Chondrocyte (in vitro differentiated cells): ENCODE data around the gene ITPK1. TPM values are rescaled to one million over a fixed set of nuclear protein-coding genes. Genes with fewer than 3 reads are reported as not detected.

ENCODE experiments used
- DNase-seq: peaks from one replicate; pipeline ENCODE4 v3.0.0; 2021; ENCODE audit warnings: mixed read lengths, low spot score
- H3K27ac Mint-ChIP-seq: one replicate; pipeline ENCODE4 v1.8.0; 2021; ENCODE audit warnings: mild to moderate bottlenecking, moderate library complexity, mixed read lengths; ENCODE audit not compliant: unreplicated experiment
- H3K27me3 Mint-ChIP-seq: 2 replicates; pipeline ENCODE4 v1.8.0; 2021; ENCODE audit warnings: low read depth, mixed read lengths
- H3K36me3 Mint-ChIP-seq: 2 replicates; pipeline ENCODE4 v1.8.0; 2021; ENCODE audit warnings: low read depth, mixed read lengths
- H3K4me1 Mint-ChIP-seq: 2 replicates; pipeline ENCODE4 v1.8.0; 2021; ENCODE audit warnings: low read depth, mild to moderate bottlenecking, mixed read lengths
- H3K4me3 Mint-ChIP-seq: one replicate; pipeline ENCODE4 v1.8.0; 2021; ENCODE audit warnings: mild to moderate bottlenecking, moderate library complexity, mixed read lengths; ENCODE audit not compliant: unreplicated experiment
- H3K9me3 Mint-ChIP-seq: 2 replicates; pipeline ENCODE4 v1.8.0; 2021; ENCODE audit warnings: low read depth, mixed read lengths
- total RNA-seq: library from RNA; stranded (reverse); gene quantifications from 3 replicates; pipeline ENCODE4 v1.2.1, GENCODE V29; 2021
- TF ChIP-seq, protein P1 (sequence below): fragments of 200-600 bp; sonication (generic); IDR thresholded peaks from 2 replicates; pipeline ENCODE4 v1.5.0; 2021; ENCODE audit warnings: antibody characterized with exemption, mild to moderate bottlenecking, moderate library complexity

The ITPK1 gene
- total RNA-seq, 1 donor from 2014 or later = 27.7 TPM

- no peak overlapping the region for H3K27ac Mint-ChIP-seq
- TF ChIP-seq, protein P1, sequence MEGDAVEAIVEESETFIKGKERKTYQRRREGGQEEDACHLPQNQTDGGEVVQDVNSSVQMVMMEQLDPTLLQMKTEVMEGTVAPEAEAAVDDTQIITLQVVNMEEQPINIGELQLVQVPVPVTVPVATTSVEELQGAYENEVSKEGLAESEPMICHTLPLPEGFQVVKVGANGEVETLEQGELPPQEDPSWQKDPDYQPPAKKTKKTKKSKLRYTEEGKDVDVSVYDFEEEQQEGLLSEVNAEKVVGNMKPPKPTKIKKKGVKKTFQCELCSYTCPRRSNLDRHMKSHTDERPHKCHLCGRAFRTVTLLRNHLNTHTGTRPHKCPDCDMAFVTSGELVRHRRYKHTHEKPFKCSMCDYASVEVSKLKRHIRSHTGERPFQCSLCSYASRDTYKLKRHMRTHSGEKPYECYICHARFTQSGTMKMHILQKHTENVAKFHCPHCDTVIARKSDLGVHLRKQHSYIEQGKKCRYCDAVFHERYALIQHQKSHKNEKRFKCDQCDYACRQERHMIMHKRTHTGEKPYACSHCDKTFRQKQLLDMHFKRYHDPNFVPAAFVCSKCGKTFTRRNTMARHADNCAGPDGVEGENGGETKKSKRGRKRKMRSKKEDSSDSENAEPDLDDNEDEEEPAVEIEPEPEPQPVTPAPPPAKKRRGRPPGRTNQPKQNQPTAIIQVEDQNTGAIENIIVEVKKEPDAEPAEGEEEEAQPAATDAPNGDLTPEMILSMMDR = no peak
These were observed 19.8 kb downstream of the ITPK1 start for GRCh38 chr14:93095742-93096510.

GRCh38 chr14:93094121-93094918 lies 21.4 kb downstream of the ITPK1 start:
- Mint-ChIP-seq H3K36me3 (no peaks in the 10 kb centered on the region), H3K9me3 (no peaks in the 10 kb centered on the region), H3K27ac (no peak overlapping the region), H3K4me1 (peaks cover 16% of the 10 kb centered on the region), H3K27me3 (no peaks in the 10 kb centered on the region), H3K4me3 (no peak overlapping the region)
- no peak for DNase-seq
- TF ChIP-seq, protein P1 = no peak

More at GRCh38 chr14:93095742-93096510, 19.8 kb downstream of the ITPK1 start:
- no peaks in the 10 kb centered on the region for H3K36me3 Mint-ChIP-seq
- H3K9me3 Mint-ChIP-seq = no peaks in the 10 kb centered on the region
- no peak overlapping the region for H3K4me3 Mint-ChIP-seq
- H3K27me3 Mint-ChIP-seq = no peaks in the 10 kb centered on the region
- no peak for DNase-seq
- H3K4me1 Mint-ChIP-seq = peaks cover 6% of the 10 kb centered on the region

GRCh38 chr14:93092606-93093556 lies 22.8 kb downstream of the ITPK1 start:
- DNase-seq = no peak
- Mint-ChIP-seq H3K36me3 (no peaks in the 10 kb centered on the region), H3K27ac (no peak overlapping the region), H3K4me1 (peaks cover 18% of the 10 kb centered on the region), H3K4me3 (no peak overlapping the region), H3K27me3 (no peaks in the 10 kb centered on the region), H3K9me3 (no peaks in the 10 kb centered on the region)
- TF ChIP-seq, protein P1 = no peak

DNA sequence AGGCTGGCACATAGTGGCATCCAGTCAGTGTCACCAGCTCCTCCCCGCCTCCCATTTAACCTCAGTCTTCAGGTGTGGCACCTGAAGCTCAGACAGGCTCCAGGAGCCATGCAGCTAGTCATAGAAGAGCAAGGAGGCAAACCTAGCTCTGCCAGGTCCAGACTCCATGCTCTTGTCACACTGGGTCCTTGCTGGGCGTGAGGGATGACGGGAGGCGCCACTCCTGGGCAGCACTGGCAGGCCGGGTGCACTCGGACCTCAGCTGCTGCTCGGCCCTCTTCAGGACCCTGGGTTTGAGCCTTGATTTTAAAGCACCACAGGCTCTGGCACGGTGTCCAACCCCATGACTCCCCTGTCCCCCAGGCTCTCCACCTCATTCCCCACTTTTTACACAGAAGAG lies 24.1 kb downstream of the ITPK1 start:
- Mint-ChIP-seq H3K27me3 (no peaks in the 10 kb centered on the region), H3K4me3 (no peak overlapping the region), H3K4me1 (peaks cover 18% of the 10 kb centered on the region), H3K27ac (no peak overlapping the region), H3K9me3 (no peaks in the 10 kb centered on the region), H3K36me3 (no peaks in the 10 kb centered on the region)
- DNase-seq = no peak
- TF ChIP-seq, protein P1 = no peak
